ENCODE results near the gene CIZ1. TPM values are rescaled to one million over a fixed set of nuclear protein-coding genes. Genes with fewer than 3 reads are reported as not detected.

The CIZ1 gene
- total RNA-seq, 1 experiment from 2014 or later, result 133 TPM

GRCh38 chr9:128174062-128174461 lies 17.3 kb downstream of the CIZ1 start:
- intact Hi-C loops (cut with micrococcal nuclease), result no loop called here
- ChIA-PET POLR2A (interaction anchor here (1.7 kb wide), 1 partner anchor 10 kb away, joined by 6 read pairs; no protein-coding TSS in a partner anchor), CTCF (interaction anchor here (1.1 kb wide), 1 partner anchor 9 kb away, joined by 3 read pairs; no protein-coding TSS in a partner anchor)
- no TSS peak for BruUV-seq (replicated peaks)
- H3K4me1 Mint-ChIP-seq (ENCODE audit: insufficient read depth, unreplicated experiment), result no peaks in the 10 kb centered on the region
- no peaks in the 10 kb centered on the region for H3K9me3 Mint-ChIP-seq (ENCODE audit: unreplicated experiment)
- TF ChIP-seq CTCF (IDR thresholded peaks at IDR 0.05; ENCODE audit: unreplicated experiment), result no peak
- no peak overlapping the region for H3K4me3 Mint-ChIP-seq (ENCODE audit: unreplicated experiment)
- H3K27me3 Mint-ChIP-seq (ENCODE audit: insufficient read depth, unreplicated experiment), result no peaks in the 10 kb centered on the region
- no peak overlapping the region for H3K27ac Mint-ChIP-seq (ENCODE audit: low read depth, unreplicated experiment)
- DNase-seq (ENCODE audit: unreplicated experiment), result no peak
- H3K36me3 Mint-ChIP-seq (ENCODE audit: insufficient read depth, unreplicated experiment), result peaks cover 27% of the 10 kb centered on the region

DNA sequence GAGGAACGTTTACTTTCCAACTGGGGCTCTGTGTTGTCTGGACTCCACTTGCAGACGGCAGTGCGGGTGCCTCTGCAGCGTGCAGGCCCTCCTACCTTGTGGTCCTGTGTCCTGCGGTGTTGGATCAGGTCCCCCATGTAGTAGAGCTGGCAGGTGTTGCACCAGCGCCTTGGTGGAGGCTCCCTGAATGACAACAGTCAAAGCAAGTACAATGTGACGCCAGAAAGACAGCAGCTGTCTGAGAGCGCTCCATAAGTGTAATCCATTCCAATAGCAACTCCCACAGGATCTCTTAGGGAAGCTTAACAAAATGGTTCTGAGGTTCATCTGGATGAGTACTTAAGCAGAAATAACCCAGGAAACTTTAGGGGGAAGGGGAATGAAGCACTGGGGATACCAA lies 21.4 kb downstream of the CIZ1 start:
- CTCF ChIA-PET, result interaction anchor here (0.7 kb wide), 1 partner anchor 9 kb away, joined by 3 read pairs; no protein-coding TSS in a partner anchor
- no peak for DNase-seq (ENCODE audit: unreplicated experiment)
- intact Hi-C loops (cut with micrococcal nuclease), result no loop called here
- H3K27me3 Mint-ChIP-seq (ENCODE audit: insufficient read depth, unreplicated experiment), result no peaks in the 10 kb centered on the region
- H3K4me1 Mint-ChIP-seq (ENCODE audit: insufficient read depth, unreplicated experiment), result no peaks in the 10 kb centered on the region
- POLR2A ChIA-PET, result interaction anchor here (0.6 to 1.1 kb wide), 2 partner anchors 10 to 107 kb away, joined by 5 to 7 read pairs; partner anchors contain the start of gene BBLN
- no peaks in the 10 kb centered on the region for H3K9me3 Mint-ChIP-seq (ENCODE audit: unreplicated experiment)
- no peak for TF ChIP-seq CTCF (IDR thresholded peaks at IDR 0.05; ENCODE audit: unreplicated experiment)
- H3K36me3 Mint-ChIP-seq (ENCODE audit: insufficient read depth, unreplicated experiment), result peaks cover 53% of the 10 kb centered on the region
- H3K27ac Mint-ChIP-seq (ENCODE audit: low read depth, unreplicated experiment), result no peak overlapping the region
- no TSS peak for BruUV-seq (replicated peaks)
- H3K4me3 Mint-ChIP-seq (ENCODE audit: unreplicated experiment), result no peak overlapping the region

DNA sequence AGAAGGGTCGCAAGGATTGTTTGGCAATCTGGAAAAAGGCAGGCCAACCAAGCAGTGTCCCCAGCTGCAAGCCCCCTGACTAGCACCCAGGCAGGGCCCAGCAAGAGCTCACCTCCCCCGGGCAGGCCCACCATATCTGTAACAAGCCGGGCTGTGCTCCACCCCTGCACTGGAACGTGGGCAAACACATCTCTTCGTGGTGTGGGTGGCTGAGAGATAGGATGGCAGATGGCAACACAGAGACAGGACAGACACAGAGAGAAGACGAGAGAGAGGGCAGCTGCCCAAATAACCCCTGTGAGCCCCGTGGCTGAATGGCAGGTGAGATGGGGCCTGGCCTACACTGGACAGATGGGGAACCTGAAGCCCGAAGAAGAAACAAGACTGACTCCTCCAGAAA lies 21.9 kb downstream of the CIZ1 start:
- Mint-ChIP-seq H3K9me3 (ENCODE audit: unreplicated experiment) (no peaks in the 10 kb centered on the region), H3K27me3 (ENCODE audit: insufficient read depth, unreplicated experiment) (no peaks in the 10 kb centered on the region), H3K27ac (ENCODE audit: low read depth, unreplicated experiment) (no peak overlapping the region), H3K4me1 (ENCODE audit: insufficient read depth, unreplicated experiment) (no peaks in the 10 kb centered on the region), H3K4me3 (ENCODE audit: unreplicated experiment) (no peak overlapping the region), H3K36me3 (ENCODE audit: insufficient read depth, unreplicated experiment) (peaks cover 57% of the 10 kb centered on the region)
- intact Hi-C loops (cut with micrococcal nuclease), result no loop called here
- no peak for TF ChIP-seq CTCF (IDR thresholded peaks at IDR 0.05; ENCODE audit: unreplicated experiment)
- ChIA-PET POLR2A (interaction anchor here (0.6 to 1.1 kb wide), 2 partner anchors 10 to 108 kb away, joined by 5 to 7 read pairs; partner anchors contain the start of gene BBLN), CTCF (interaction anchor here (0.5 to 0.7 kb wide), 2 partner anchors 8 to 367 kb away, joined by 3 read pairs; no protein-coding TSS in a partner anchor)
- no peak for DNase-seq (ENCODE audit: unreplicated experiment)
- BruUV-seq (replicated peaks), result no TSS peak

DNA sequence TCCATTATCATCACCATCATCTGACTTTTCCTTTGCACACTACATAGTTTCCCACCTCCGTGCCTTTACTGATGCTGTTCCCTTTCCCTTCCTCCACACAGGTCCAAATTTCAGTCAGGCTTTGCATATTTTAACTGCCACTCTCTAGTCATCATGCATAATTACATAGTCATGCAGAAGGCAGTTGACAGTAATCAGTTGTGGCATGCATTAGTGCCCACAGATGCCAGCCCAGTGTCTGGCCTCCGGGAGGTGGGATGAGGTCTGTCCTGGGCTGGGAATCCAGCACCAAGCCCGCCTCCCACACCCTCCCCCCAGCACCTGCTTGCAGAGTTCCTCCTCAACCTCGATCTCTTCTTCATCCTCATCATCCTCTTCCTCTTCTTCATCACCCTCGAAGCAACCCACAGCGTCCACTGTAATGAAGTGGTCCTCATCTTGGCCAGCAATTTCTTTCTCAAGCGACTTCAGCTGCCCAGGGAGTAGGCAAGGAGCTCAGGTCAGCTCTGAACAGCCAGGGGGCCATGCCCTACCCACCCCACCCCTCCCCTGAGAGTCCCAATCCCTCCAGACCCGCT lies 22.6 kb downstream of the CIZ1 start:
- no TSS peak for BruUV-seq (replicated peaks)
- no peak overlapping the region for H3K4me3 Mint-ChIP-seq (ENCODE audit: unreplicated experiment)
- no peaks in the 10 kb centered on the region for H3K9me3 Mint-ChIP-seq (ENCODE audit: unreplicated experiment)

More for the DNA sequence above, 22.6 kb downstream of the CIZ1 start:
- Mint-ChIP-seq H3K4me1 (ENCODE audit: insufficient read depth, unreplicated experiment) (no peaks in the 10 kb centered on the region), H3K36me3 (ENCODE audit: insufficient read depth, unreplicated experiment) (peaks cover 58% of the 10 kb centered on the region), H3K27ac (ENCODE audit: low read depth, unreplicated experiment) (no peak overlapping the region), H3K27me3 (ENCODE audit: insufficient read depth, unreplicated experiment) (no peaks in the 10 kb centered on the region)
- ChIA-PET CTCF (interaction anchor here (0.5 kb wide), 1 partner anchor 367 kb away, joined by 3 read pairs; no protein-coding TSS in a partner anchor), POLR2A (no interaction called here)
- no peak for DNase-seq (ENCODE audit: unreplicated experiment)
- TF ChIP-seq CTCF (IDR thresholded peaks at IDR 0.05; ENCODE audit: unreplicated experiment), result no peak
- intact Hi-C loops (cut with micrococcal nuclease), result no loop called here
